WTC11 (cell line): ENCODE measurements around the gene SH3PXD2A. TPM values are rescaled to one million over a fixed set of nuclear protein-coding genes. Genes with fewer than 3 reads are reported as not detected.

ENCODE experiments used
- ATAC-seq: fragments of 200-7000 bp; cut with Tn5 transposase; 2 replicates; pipeline ENCODE4 v1.10.0; 2021; ENCODE audit warnings: mild to moderate bottlenecking, moderate library complexity
- CTCF ChIA-PET: fragments of 300-600 bp; sonication (Branson Sonifier 250); formaldehyde crosslinking; loops from one replicate; lab custom pipeline; 2021; ENCODE audit warnings: antibody characterized with exemption; lab: Charles Lee
- POLR2A ChIA-PET: fragments of 350-600 bp; sonication (Branson Sonifier 250); formaldehyde crosslinking; loops from one replicate; lab custom pipeline; 2021; ENCODE audit warnings: antibody characterized with exemption; lab: Charles Lee
- DNase-seq: peaks from one replicate; pipeline ENCODE4 v3.0.0; 2021; ENCODE audit warnings: low spot score
- H3K27ac Mint-ChIP-seq: 2 replicates; pipeline ENCODE4 v1.8.0; 2021; ENCODE audit warnings: mixed read lengths
- H3K27me3 Mint-ChIP-seq: 2 replicates; pipeline ENCODE4 v1.8.0; 2021; ENCODE audit warnings: low read depth, mild to moderate bottlenecking, moderate library complexity, mixed read lengths
- H3K36me3 Mint-ChIP-seq: 2 replicates; pipeline ENCODE4 v1.8.0; 2021; ENCODE audit warnings: mixed read lengths
- H3K4me1 Mint-ChIP-seq: 2 replicates; pipeline ENCODE4 v1.8.0; 2022; ENCODE audit warnings: mixed read lengths
- H3K4me3 Mint-ChIP-seq: 2 replicates; pipeline ENCODE4 v1.8.0; 2021; ENCODE audit warnings: mild to moderate bottlenecking, moderate library complexity, mixed read lengths
- H3K9me3 Mint-ChIP-seq: 2 replicates; pipeline ENCODE4 v1.8.0; 2021; ENCODE audit warnings: mixed read lengths
- ATF1 ChIP-seq: sonication (generic); formaldehyde crosslinking; IDR thresholded peaks from 2 replicates; pipeline ENCODE4 v1.8.1; 2023; ENCODE audit warnings: mild to moderate bottlenecking, moderate library complexity, missing genetic modification reagents
- ATF3 ChIP-seq: sonication (generic); formaldehyde crosslinking; conservative IDR thresholded peaks from 2 replicates; pipeline ENCODE4 v1.8.1; 2022; ENCODE audit warnings: mild to moderate bottlenecking, missing genetic modification reagents
- EMX1 ChIP-seq: fragments of 250-450 bp; sonication (Bioruptor Pico); IDR thresholded peaks from 2 replicates; pipeline ENCODE4 v1.8.0; 2021; ENCODE audit warnings: mild to moderate bottlenecking
- ERG ChIP-seq: fragments of 250-450 bp; sonication (Bioruptor Pico); IDR thresholded peaks from 2 replicates; pipeline ENCODE4 v1.8.0; 2021; ENCODE audit warnings: mild to moderate bottlenecking
- GRHL2 ChIP-seq: fragments of 250-450 bp; sonication (Bioruptor Pico); IDR thresholded peaks from 2 replicates; pipeline ENCODE4 v1.8.0; 2022; ENCODE audit warnings: mild to moderate bottlenecking, moderate library complexity; ENCODE audit not compliant: insufficient replicate concordance, severe bottlenecking
- GTF2I ChIP-seq: fragments of 250-450 bp; sonication (Bioruptor Pico); conservative IDR thresholded peaks from 2 replicates; pipeline ENCODE4 v1.4.0; 2021; ENCODE audit warnings: mild to moderate bottlenecking
- NR1H2 ChIP-seq: sonication (generic); formaldehyde crosslinking; IDR thresholded peaks from 2 replicates; pipeline ENCODE4 v1.9.0; 2021; ENCODE audit warnings: mild to moderate bottlenecking, moderate library complexity, missing genetic modification reagents
- NR2C2 ChIP-seq: sonication (generic); formaldehyde crosslinking; IDR thresholded peaks from 2 replicates; pipeline ENCODE4 v1.8.0; 2022; ENCODE audit warnings: mild to moderate bottlenecking, missing genetic modification reagents
- RELA ChIP-seq: sonication (generic); formaldehyde crosslinking; IDR thresholded peaks from 2 replicates; pipeline ENCODE4 v1.8.1; 2022; ENCODE audit warnings: missing genetic modification reagents, mild to moderate bottlenecking, borderline replicate concordance
- SP1 ChIP-seq: sonication (generic); formaldehyde crosslinking; conservative IDR thresholded peaks from 2 replicates; pipeline ENCODE4 v1.8.1; 2022; ENCODE audit warnings: missing genetic modification reagents
- TEAD1 ChIP-seq: sonication (generic); formaldehyde crosslinking; IDR thresholded peaks from 2 replicates; pipeline ENCODE4 v1.8.0; 2022; ENCODE audit warnings: mild to moderate bottlenecking, missing genetic modification reagents
- TP53 ChIP-seq: sonication (generic); formaldehyde crosslinking; IDR thresholded peaks from 2 replicates; pipeline ENCODE4 v1.8.1; 2023; ENCODE audit warnings: mild to moderate bottlenecking, missing genetic modification reagents
- ZNF121 ChIP-seq: sonication (generic); formaldehyde crosslinking; IDR thresholded peaks from 2 replicates; pipeline ENCODE4 v1.8.0; 2023; ENCODE audit warnings: missing genetic modification reagents
- ZNF219 ChIP-seq: sonication (generic); formaldehyde crosslinking; IDR thresholded peaks from 2 replicates; pipeline ENCODE4 v1.8.0; 2023; ENCODE audit warnings: missing genetic modification reagents, mild to moderate bottlenecking, borderline replicate concordance
- ZNF232 ChIP-seq: sonication (generic); formaldehyde crosslinking; IDR thresholded peaks from 2 replicates; pipeline ENCODE4 v1.8.0; 2022; ENCODE audit warnings: mild to moderate bottlenecking, missing genetic modification reagents
- ZNF263 ChIP-seq: sonication (generic); formaldehyde crosslinking; IDR thresholded peaks from 2 replicates; pipeline ENCODE4 v1.8.1; 2022; ENCODE audit warnings: low read depth, mild to moderate bottlenecking, moderate library complexity, missing genetic modification reagents
- total RNA-seq: library from RNA; stranded (reverse); gene quantifications from 3 replicates; pipeline ENCODE4 v1.2.3, GENCODE V29; 2021
- TF ChIP-seq, protein P1 (sequence below): sonication (generic); formaldehyde crosslinking; IDR thresholded peaks from 2 replicates; pipeline ENCODE4 v1.8.0; 2022; ENCODE audit warnings: mild to moderate bottlenecking, missing genetic modification reagents
- TF ChIP-seq, protein P2 (sequence below): fragments of 250-450 bp; sonication (Bioruptor Pico); conservative IDR thresholded peaks from 2 replicates; pipeline ENCODE4 v1.9.0; 2021; ENCODE audit warnings: mild to moderate bottlenecking
- TF ChIP-seq, protein P3 (sequence below): fragments of 250-450 bp; sonication (Bioruptor Pico); IDR thresholded peaks from 2 replicates; pipeline ENCODE4 v1.9.0; 2021; ENCODE audit warnings: mild to moderate bottlenecking, borderline replicate concordance
- TF ChIP-seq, protein P4 (sequence below): sonication (generic); formaldehyde crosslinking; IDR thresholded peaks from 2 replicates; pipeline ENCODE4 v1.8.1; 2022; ENCODE audit warnings: mild to moderate bottlenecking, moderate library complexity, missing genetic modification reagents

Gene SH3PXD2A
- total RNA-seq, 1 experiment from 2014 or later: 15.7 TPM

DNA sequence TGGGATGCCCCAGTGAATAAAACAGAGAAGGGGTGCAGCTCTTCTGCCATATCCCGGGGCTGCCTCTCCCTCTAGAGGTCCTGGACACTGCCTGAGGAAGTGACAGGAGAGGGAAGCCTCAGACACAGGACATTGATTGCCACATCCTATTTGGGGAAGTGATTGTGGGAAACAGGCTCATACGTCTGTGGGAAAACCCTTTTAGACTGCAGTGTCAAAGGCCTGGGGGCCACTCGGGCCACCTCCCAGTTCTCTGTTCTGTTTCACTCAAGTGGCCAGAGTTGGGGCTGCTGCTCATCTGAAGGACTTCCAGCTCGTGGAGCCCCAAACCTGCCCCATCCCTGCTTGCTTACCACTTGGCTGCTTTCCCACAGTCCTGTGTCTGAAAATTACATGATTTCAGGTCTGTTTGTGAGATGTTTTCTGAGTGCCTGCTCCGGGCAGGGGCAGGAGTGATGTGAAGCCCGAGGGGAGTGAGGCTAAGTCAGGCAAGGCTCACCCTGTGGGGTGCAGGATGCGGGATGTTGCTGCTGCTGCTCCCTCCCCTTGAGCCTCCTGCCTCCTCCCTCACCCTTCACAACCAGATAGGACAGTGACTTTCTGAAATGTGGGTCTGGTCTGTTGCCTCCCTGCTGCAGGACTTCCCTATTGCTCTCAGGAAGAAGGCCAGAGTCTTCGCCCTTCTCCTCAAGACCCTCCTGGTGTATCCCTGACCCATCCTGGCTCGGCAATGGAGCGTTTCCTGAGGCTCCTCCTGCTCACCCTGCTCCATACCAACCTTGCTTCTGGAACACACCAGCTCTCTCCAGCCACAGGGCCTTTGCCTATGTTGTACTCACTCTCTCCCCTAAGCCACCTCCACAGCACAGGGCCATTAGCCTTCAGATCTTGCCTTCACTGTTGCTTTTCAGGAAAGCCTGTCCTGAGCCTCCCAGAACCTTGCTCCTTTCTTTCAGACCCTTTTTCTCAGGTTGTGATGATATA, 303.5 kb downstream of the SH3PXD2A start:
- H3K36me3 Mint-ChIP-seq: no peaks in the 10 kb centered on the region
- CTCF ChIA-PET: interaction anchor here (0.6 to 1.6 kb wide), 4 partner anchors 9 to 19 kb away, joined by 3 to 5 read pairs (median 3); no protein-coding TSS in a partner anchor
- POLR2A ChIA-PET: no interaction called here
- no peaks in the 10 kb centered on the region for H3K9me3 Mint-ChIP-seq
- no peak for ATAC-seq
- no peak overlapping the region for H3K27ac Mint-ChIP-seq
- H3K4me3 Mint-ChIP-seq: no peak overlapping the region
- H3K4me1 Mint-ChIP-seq: peaks cover 5% of the 10 kb centered on the region; the same call in 1 of the 2 replicates
- TF ChIP-seq ZNF263 (CRISPR knock-in tag) (no peak), ZNF232 (CRISPR knock-in tag) (no peak), ERG (CRISPR knock-in tag) (no peak), ATF3 (CRISPR knock-in tag) (no peak), GRHL2 (CRISPR knock-in tag) (no peak), NR1H2 (CRISPR knock-in tag) (no peak)
- TF ChIP-seq, protein P1, sequence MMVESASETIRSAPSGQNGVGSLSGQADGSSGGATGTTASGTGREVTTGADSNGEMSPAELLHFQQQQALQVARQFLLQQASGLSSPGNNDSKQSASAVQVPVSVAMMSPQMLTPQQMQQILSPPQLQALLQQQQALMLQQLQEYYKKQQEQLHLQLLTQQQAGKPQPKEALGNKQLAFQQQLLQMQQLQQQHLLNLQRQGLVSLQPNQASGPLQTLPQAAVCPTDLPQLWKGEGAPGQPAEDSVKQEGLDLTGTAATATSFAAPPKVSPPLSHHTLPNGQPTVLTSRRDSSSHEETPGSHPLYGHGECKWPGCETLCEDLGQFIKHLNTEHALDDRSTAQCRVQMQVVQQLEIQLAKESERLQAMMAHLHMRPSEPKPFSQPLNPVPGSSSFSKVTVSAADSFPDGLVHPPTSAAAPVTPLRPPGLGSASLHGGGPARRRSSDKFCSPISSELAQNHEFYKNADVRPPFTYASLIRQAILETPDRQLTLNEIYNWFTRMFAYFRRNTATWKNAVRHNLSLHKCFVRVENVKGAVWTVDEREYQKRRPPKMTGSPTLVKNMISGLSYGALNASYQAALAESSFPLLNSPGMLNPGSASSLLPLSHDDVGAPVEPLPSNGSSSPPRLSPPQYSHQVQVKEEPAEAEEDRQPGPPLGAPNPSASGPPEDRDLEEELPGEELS (CRISPR knock-in tag): no peak
- TF ChIP-seq, protein P2, sequence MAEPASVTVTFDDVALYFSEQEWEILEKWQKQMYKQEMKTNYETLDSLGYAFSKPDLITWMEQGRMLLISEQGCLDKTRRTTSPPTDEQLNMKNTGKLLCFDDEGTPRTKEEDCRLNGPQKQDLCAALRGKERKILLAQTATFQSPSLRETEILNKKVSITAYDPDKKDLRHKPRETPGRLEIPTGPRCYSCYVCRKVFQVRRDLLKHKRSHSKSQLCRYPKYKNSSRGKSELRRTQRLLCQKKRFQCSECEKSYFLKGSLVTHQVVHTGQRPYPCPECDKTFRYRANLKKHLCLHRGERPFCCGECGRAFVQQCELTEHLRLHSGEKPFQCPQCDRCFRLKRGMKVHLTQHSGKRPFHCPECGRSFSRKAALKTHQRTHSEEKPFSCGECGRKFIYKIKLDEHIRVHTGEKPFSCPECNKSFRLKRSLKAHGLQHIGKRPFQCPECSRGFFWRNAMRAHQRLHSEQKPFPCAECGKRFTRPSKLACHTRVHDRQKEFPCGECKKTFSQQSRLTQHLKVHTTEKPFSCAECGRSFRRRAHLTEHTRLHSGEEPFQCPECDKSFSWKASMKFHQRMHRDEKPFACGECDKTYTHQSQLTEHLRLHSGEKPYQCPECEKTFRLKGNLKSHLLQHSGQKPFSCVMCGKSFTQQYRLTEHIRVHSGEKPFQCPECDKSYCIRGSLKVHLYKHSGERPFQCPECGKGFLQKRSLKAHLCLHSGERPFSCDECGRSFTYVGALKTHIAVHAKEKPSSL (CRISPR knock-in tag): no peak
- TF ChIP-seq, all 79 proteins: peak for 0
- peak; percentile 3 for DNase-seq
- H3K27me3 Mint-ChIP-seq: peaks cover 26% of the 10 kb centered on the region

DNA sequence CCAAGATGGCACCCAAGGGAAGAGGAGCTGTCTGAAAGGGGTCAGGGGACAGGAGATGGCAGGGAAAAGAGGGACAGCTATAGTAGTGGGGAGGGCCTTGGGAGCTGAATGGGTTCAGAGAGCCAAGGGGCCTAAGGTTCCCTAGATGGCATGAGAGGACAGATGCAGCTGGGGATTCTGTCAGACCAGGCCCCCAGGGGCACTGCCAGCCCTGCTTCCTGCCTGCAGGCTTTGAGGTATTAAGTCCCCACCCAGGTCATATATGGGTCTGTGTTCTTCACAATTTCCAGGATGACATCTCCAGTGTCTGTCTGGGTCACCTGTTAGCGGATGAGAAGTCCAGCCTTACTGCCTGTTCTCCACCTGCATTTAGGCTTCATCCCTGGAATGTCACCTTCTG, 305.1 kb downstream of the SH3PXD2A start:
- H3K9me3 Mint-ChIP-seq: no peaks in the 10 kb centered on the region
- CTCF ChIA-PET: interaction anchor here (1.6 kb wide), 1 partner anchor 15 kb away, joined by 3 read pairs; no protein-coding TSS in a partner anchor
- no peak for ATAC-seq
- peaks cover 15% of the 10 kb centered on the region for H3K27me3 Mint-ChIP-seq
- no peaks in the 10 kb centered on the region for H3K36me3 Mint-ChIP-seq
- POLR2A ChIA-PET: no interaction called here
- peaks cover 5% of the 10 kb centered on the region; the same call in 1 of the 2 replicates for H3K4me1 Mint-ChIP-seq
- no peak overlapping the region for H3K4me3 Mint-ChIP-seq
- DNase-seq: no peak
- H3K27ac Mint-ChIP-seq: no peak overlapping the region
- no peak for TF ChIP-seq ATF1 (CRISPR knock-in tag)
- no peak for TF ChIP-seq RELA (CRISPR knock-in tag)
- no peak for TF ChIP-seq ZNF219 (CRISPR knock-in tag)
- TF ChIP-seq ZNF121 (CRISPR knock-in tag): no peak
- TF ChIP-seq, all 79 proteins: peak for 0

DNA sequence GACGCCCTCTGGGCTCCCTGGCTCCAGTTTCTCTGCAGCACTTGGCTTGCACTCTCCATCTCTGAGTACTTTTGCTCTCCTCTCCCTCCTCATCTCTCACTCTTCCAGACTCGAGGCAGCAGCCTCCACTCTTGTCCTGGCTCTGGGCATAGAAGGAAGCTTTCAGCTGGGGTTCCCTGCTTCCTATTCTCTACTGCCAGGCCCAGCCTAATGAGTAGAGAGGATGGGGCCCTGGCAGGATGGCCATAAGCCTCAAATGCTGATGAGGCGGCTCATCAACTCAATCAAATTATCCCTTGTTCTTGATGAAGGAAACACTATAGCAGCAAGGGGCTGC, 306.1 kb downstream of the SH3PXD2A start:
- POLR2A ChIA-PET: no interaction called here
- TF ChIP-seq SP1 (CRISPR knock-in tag) (no peak), EMX1 (CRISPR knock-in tag) (no peak), ZNF121 (CRISPR knock-in tag) (no peak), TEAD1 (CRISPR knock-in tag) (no peak), GTF2I (CRISPR knock-in tag) (no peak), NR2C2 (no peak), TP53 (CRISPR knock-in tag) (no peak)
- TF ChIP-seq, protein P3, sequence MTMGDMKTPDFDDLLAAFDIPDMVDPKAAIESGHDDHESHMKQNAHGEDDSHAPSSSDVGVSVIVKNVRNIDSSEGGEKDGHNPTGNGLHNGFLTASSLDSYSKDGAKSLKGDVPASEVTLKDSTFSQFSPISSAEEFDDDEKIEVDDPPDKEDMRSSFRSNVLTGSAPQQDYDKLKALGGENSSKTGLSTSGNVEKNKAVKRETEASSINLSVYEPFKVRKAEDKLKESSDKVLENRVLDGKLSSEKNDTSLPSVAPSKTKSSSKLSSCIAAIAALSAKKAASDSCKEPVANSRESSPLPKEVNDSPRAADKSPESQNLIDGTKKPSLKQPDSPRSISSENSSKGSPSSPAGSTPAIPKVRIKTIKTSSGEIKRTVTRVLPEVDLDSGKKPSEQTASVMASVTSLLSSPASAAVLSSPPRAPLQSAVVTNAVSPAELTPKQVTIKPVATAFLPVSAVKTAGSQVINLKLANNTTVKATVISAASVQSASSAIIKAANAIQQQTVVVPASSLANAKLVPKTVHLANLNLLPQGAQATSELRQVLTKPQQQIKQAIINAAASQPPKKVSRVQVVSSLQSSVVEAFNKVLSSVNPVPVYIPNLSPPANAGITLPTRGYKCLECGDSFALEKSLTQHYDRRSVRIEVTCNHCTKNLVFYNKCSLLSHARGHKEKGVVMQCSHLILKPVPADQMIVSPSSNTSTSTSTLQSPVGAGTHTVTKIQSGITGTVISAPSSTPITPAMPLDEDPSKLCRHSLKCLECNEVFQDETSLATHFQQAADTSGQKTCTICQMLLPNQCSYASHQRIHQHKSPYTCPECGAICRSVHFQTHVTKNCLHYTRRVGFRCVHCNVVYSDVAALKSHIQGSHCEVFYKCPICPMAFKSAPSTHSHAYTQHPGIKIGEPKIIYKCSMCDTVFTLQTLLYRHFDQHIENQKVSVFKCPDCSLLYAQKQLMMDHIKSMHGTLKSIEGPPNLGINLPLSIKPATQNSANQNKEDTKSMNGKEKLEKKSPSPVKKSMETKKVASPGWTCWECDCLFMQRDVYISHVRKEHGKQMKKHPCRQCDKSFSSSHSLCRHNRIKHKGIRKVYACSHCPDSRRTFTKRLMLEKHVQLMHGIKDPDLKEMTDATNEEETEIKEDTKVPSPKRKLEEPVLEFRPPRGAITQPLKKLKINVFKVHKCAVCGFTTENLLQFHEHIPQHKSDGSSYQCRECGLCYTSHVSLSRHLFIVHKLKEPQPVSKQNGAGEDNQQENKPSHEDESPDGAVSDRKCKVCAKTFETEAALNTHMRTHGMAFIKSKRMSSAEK (CRISPR knock-in tag): no peak
- TF ChIP-seq, protein P4, sequence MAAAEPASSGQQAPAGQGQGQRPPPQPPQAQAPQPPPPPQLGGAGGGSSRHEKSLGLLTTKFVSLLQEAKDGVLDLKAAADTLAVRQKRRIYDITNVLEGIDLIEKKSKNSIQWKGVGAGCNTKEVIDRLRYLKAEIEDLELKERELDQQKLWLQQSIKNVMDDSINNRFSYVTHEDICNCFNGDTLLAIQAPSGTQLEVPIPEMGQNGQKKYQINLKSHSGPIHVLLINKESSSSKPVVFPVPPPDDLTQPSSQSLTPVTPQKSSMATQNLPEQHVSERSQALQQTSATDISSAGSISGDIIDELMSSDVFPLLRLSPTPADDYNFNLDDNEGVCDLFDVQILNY (CRISPR knock-in tag): no peak

More for the DNA sequence above, 306.1 kb downstream of the SH3PXD2A start:
- CTCF ChIA-PET: no interaction called here
- Mint-ChIP-seq H3K27ac (no peak overlapping the region), H3K9me3 (no peaks in the 10 kb centered on the region), H3K27me3 (peaks cover 9% of the 10 kb centered on the region), H3K4me1 (peaks cover 2% of the 10 kb centered on the region; the same call in 1 of the 2 replicates), H3K4me3 (no peak overlapping the region), H3K36me3 (no peaks in the 10 kb centered on the region)
- DNase-seq (peak; percentile 0), ATAC-seq (no peak)
